Brain microvascular endothelial cell (primary cell): ENCODE measurements around the gene SHC2.

Experiments
- DNase-seq: peaks from one replicate; pipeline ENCODE4 v3.0.0-alpha.2; 2020
- H3K27ac ChIP-seq: fragments of 250-450 bp; sonication (Bioruptor Pico); 2 replicates; pipeline ENCODE4 v1.5.1; 2020; ENCODE audit warnings: mild to moderate bottlenecking, moderate library complexity
- H3K27me3 ChIP-seq: fragments of 250-450 bp; sonication (Bioruptor Pico); replicated peaks from 2 replicates; pipeline ENCODE4 v1.5.1; 2020; ENCODE audit warnings: mild to moderate bottlenecking
- H3K36me3 ChIP-seq: fragments of 250-450 bp; sonication (Bioruptor Pico); replicated peaks from 2 replicates; pipeline ENCODE4 v1.5.1; 2020; ENCODE audit warnings: mild to moderate bottlenecking
- H3K4me3 ChIP-seq: 2 replicates; pipeline ENCODE4 v1.5.1; 2011; ENCODE audit warnings: low read depth, mild to moderate bottlenecking, control low read depth, low read length, moderate library complexity
- in situ Hi-C: cut with HindIII; loops from 2 replicates; pipeline ENCODE4 v1.10.0; 2017; ENCODE audit warnings: low sequenced_read_pairs, low pct_ligation_motif_present
- TF ChIP-seq, protein P1 (sequence below): IDR thresholded peaks from 2 replicates; pipeline ENCODE4 v1.5.1; 2011; ENCODE audit warnings: low read depth, mild to moderate bottlenecking, moderate library complexity, low read length, control low read depth, inconsistent platforms; ENCODE audit errors: missing control alignments

Gene SHC2

GRCh38 chr19:409516-410242 lies 51.2 kb downstream of the SHC2 start:
- Histone ChIP-seq H3K27ac (no peak overlapping the region), H3K4me3 (no peak overlapping the region), H3K36me3 (no peaks in the 10 kb centered on the region), H3K27me3 (peaks cover 10% of the 10 kb centered on the region)
- no peak for DNase-seq
- in situ Hi-C loops = no loop called here
- TF ChIP-seq, protein P1, sequence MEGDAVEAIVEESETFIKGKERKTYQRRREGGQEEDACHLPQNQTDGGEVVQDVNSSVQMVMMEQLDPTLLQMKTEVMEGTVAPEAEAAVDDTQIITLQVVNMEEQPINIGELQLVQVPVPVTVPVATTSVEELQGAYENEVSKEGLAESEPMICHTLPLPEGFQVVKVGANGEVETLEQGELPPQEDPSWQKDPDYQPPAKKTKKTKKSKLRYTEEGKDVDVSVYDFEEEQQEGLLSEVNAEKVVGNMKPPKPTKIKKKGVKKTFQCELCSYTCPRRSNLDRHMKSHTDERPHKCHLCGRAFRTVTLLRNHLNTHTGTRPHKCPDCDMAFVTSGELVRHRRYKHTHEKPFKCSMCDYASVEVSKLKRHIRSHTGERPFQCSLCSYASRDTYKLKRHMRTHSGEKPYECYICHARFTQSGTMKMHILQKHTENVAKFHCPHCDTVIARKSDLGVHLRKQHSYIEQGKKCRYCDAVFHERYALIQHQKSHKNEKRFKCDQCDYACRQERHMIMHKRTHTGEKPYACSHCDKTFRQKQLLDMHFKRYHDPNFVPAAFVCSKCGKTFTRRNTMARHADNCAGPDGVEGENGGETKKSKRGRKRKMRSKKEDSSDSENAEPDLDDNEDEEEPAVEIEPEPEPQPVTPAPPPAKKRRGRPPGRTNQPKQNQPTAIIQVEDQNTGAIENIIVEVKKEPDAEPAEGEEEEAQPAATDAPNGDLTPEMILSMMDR = no peak

- H3K27me3 ChIP-seq = peaks cover 10% of the 10 kb centered on the region
- TF ChIP-seq, protein P1 = no peak
- DNase-seq = no peak
- in situ Hi-C loops = no loop called here
- no peak within 1 kb of the TSS for H3K4me3 ChIP-seq
- H3K27ac ChIP-seq = no peak within 1 kb of the TSS
- H3K36me3 ChIP-seq = no peaks in the 10 kb centered on the region
Observed at GRCh38 chr19:408902-409515, 51.8 kb downstream of the SHC2 start, which contains the start of gene C2CD4C. C2CD4C (minus strand) TSS chr19:409147; CDS start chr19:408361, 786 bp downstream.

- Histone ChIP-seq H3K4me3 (no peak overlapping the region), H3K36me3 (no peaks in the 10 kb centered on the region), H3K27ac (no peak overlapping the region), H3K27me3 (peaks cover 10% of the 10 kb centered on the region)
- DNase-seq = no peak
- TF ChIP-seq, protein P1 = no peak
- in situ Hi-C loops = no loop called here
Observed at GRCh38 chr19:408441-408901, 52.4 kb downstream of the SHC2 start.

DNA sequence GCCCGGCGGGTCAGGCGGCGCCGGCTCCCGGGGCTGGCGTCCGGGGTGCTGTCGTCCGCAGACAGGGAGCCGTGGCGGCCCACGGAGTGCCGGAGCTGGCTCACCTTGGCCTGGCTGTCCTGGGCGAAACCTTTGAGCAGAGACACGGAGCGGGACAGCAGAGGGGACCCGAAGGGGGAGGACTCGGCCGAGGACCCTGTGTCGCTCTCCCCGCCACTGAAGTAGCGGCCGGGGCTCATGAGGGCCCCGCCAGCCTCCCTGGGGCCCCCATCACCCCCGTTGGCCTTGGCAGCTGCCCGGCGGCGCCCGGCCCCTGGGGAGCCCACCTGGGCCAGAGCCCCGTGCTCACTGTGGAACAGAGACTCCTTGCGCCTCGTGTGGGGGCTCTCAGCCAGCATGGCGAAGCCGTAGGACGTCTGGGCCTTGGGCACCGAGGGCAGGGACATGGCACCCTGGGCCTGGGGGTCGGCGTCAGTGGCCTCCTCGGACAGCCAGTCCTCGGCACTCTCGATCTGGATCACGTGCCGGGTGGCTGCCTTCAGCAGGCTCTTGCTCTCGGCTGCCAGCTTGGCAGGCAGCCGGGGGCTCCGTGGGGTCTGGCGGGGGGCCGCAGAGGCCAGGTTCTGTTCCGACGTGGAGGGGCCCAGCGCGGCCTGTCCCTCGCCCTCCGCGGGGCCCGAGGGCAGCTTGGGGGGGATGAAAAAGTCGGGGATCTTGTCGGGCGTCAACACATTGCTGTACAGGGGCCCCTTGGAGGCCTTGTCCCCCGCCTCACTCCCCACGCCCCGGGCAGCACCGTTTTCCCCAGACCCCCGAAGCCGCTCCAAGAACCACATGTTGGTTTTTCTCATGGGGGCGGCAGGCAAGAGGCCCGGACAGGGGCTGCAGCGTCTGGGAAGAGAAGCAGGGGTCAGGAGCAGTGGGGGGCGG lies 53.1 kb downstream of the SHC2 start:
- H3K27ac ChIP-seq = no peak overlapping the region
- in situ Hi-C loops = no loop called here
- TF ChIP-seq, protein P1 = no peak

GRCh38 chr19:406971-407510 lies 53.8 kb downstream of the SHC2 start:
- Histone ChIP-seq H3K27me3 (peaks cover 10% of the 10 kb centered on the region), H3K36me3 (no peaks in the 10 kb centered on the region), H3K27ac (no peak overlapping the region), H3K4me3 (no peak overlapping the region)
- in situ Hi-C loops = no loop called here
- DNase-seq = no peak
- TF ChIP-seq, protein P1 = no peak

More for the DNA sequence above, 53.1 kb downstream of the SHC2 start:
- Histone ChIP-seq H3K4me3 (no peak overlapping the region), H3K27me3 (peaks cover 10% of the 10 kb centered on the region), H3K36me3 (no peaks in the 10 kb centered on the region)
- no peak for DNase-seq
